Neural cell (in vitro differentiated cells): ENCODE results near the gene FOXP4.

Experiments
- CTCF ChIP-seq: fragments of 450-650 bp; IDR thresholded peaks from 2 replicates; pipeline ENCODE4 v1.5.1; 2014; ENCODE audit warnings: antibody characterized with exemption, mild to moderate bottlenecking, moderate library complexity; ENCODE audit not compliant: poor library complexity, severe bottlenecking
- MXI1 ChIP-seq: fragments of 450-650 bp; conservative IDR thresholded peaks from 2 replicates; pipeline ENCODE4 v1.6.1; 2014; ENCODE audit warnings: antibody characterized with exemption, mild to moderate bottlenecking; ENCODE audit not compliant: poor library complexity, severe bottlenecking
- REST ChIP-seq: IDR thresholded peaks from 2 replicates; pipeline ENCODE4 v1.6.1; 2012; ENCODE audit warnings: borderline replicate concordance

DNA sequence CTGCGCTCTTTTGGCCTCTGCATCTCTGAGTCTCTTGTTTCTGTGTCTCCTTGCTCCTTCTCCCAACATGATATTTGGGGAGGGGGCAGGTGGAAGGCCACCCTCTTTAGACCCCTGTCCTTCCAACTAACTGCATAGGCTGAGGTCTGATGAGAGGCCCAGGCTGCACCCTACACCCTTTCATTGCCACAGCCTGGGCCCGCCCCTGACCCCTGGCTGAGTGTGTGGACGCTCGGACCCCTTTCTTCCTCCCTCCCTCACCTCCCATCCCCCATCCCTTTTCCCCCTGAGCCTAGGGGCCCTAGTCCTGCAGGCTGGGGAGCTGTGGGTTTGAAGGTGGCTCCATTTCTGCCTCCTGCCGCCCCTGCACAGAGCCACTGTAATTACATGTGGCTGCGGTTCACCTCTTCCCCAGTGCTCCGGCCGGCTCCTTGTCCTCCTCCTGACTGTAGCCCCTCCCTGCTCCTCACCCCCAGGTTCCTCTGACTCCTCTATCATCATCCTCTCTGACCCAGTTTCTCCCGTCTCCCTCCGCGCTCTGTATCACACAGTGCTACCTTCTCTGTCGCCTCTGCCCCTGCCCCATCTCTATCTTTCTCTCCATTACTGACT, 98.9 kb downstream of the FOXP4 start:
- no peak for TF ChIP-seq CTCF
- no peak for TF ChIP-seq REST
- TF ChIP-seq MXI1, result no peak
